Measurements from ENCODE around the gene DCAF8L1.

- TF ChIP-seq CTCF (conservative IDR thresholded peaks at IDR 0.05; ENCODE audit: low read depth, low read length) (no peak), BHLHE40 (IDR thresholded peaks at IDR 0.05; ENCODE audit: low read depth, low read length) (no peak), POLR2A (IDR thresholded peaks at IDR 0.05; ENCODE audit: low read depth, low read length) (no peak), SMC3 (IDR thresholded peaks at IDR 0.05; ENCODE audit: low read depth, low read length) (no peak), MXI1 (IDR thresholded peaks at IDR 0.05; ENCODE audit: borderline replicate concordance, low read depth, low read length) (no peak), NFE2L2 (IDR thresholded peaks at IDR 0.05; ENCODE audit: low read depth, low read length) (no peak), MAFK (IDR thresholded peaks at IDR 0.05; ENCODE audit: low read depth, low read length) (no peak), RFX5 (IDR thresholded peaks at IDR 0.05; ENCODE audit: low read depth, low read length) (no peak), FOS (IDR thresholded peaks at IDR 0.05; ENCODE audit: low read depth, low read length) (no peak), MAZ (IDR thresholded peaks at IDR 0.05; ENCODE audit: borderline replicate concordance, low read depth, low read length) (no peak)
- TF ChIP-seq, protein P1, sequence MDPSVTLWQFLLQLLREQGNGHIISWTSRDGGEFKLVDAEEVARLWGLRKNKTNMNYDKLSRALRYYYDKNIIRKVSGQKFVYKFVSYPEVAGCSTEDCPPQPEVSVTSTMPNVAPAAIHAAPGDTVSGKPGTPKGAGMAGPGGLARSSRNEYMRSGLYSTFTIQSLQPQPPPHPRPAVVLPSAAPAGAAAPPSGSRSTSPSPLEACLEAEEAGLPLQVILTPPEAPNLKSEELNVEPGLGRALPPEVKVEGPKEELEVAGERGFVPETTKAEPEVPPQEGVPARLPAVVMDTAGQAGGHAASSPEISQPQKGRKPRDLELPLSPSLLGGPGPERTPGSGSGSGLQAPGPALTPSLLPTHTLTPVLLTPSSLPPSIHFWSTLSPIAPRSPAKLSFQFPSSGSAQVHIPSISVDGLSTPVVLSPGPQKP (IDR thresholded peaks at IDR 0.05; ENCODE audit: borderline replicate concordance, low read depth, low read length): no peak
Measured at GRCh38 chrX:27981349-27981748, at the start of gene DCAF8L1.
